Stimulated activated CD8-positive, alpha-beta memory T cell treated with anti-CD3 and anti-CD28 coated beads, Interleukin-15, amount 100 ng/mL, for 4 hours (primary cell): ENCODE results near the gene CIBAR2.

Experiments used
- DNase-seq, 2 donors: peaks; one replicate each; pipeline ENCODE4 v3.0.0-alpha.2; 2020; ENCODE audit warnings: low read depth in 2 of 2

The CIBAR2 gene

DNA sequence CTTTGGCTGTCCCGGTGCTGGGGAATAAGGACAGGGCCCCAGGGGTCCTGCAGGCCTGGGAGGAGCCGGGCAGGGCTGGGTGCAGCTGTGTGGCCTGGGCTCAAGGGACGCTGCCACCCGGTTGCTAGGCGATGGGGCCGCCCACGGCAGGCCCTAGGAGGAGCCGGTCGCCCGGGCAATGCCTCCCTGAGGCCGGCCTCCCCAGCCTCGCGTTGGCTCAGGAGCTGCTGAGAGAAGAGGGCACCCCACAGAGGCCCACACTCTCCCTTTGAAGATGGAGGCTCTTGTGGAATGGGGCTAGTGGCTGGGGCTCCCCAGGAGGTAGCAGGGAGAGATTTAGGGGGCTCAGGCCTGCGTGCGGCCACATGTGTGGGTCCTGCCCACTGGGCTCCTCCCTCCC lies at the start of gene CIBAR2:
Gene CIBAR2 (minus strand): TSS at position 109 of the 400 bp plus-strand sequence. CDS start 120 bp downstream, outside the sequence.
- DNase-seq: no peak

DNA sequence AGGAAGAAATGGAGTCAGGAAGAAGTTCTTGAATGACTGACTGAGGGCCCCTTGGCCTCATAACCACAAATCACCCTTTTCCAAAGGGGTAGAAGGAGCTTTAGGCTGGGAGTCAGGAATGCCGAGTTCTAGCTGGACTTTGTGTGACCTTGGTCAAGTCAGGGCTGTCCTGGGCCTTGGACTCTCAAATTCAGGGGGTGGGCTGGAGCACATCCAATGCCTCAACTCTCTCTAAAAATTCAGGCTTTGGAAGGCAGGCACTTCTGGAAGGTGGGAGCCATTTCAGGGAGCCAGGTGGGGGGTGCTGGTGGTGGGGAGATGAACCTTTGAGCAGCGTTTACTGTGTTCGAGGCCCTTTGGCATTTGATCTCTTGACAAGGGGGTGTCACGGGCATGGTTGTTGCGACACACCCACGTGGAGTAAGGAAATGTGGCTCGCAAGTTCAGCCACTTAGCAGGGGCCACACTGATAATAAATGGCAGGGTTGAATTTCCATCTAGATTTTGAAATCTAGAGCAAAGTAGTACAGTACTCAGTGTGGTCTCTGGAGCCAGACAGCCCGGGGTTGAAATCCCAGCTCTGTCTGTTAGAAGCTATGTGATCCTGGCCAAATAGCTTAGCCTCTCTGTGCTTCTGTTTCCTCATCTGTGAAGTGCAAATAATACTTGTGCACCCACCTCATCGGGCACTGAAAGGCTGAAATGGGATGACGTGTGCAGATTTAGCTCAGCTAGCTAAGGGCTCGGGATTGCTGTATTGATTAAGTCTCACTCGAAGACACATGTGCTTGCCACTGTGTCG lies 47.1 kb upstream of the CIBAR2 start:
- DNase-seq: no peak

DNA sequence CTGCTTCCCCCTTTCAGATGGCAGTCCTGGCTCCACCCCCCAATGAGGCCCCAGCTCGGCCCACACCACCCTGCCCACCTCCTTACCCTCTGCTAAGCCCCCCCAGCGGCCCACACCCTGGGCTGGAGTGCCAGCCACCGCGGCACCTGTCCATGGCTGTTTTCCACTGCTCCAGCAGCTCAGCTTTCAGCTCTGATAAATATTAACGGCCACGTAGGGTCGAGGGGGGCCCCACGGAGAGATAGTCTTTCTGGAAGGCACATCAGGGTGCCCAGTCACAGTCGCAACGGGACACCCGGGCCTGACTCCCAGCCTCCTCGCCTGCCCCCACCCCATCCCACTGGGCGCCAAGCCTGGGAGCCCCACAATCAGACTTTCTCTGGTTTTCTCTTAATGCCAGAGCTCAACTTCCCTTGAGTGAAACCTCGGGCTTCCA lies 46.5 kb upstream of the CIBAR2 start:
- DNase-seq: no peak

DNA sequence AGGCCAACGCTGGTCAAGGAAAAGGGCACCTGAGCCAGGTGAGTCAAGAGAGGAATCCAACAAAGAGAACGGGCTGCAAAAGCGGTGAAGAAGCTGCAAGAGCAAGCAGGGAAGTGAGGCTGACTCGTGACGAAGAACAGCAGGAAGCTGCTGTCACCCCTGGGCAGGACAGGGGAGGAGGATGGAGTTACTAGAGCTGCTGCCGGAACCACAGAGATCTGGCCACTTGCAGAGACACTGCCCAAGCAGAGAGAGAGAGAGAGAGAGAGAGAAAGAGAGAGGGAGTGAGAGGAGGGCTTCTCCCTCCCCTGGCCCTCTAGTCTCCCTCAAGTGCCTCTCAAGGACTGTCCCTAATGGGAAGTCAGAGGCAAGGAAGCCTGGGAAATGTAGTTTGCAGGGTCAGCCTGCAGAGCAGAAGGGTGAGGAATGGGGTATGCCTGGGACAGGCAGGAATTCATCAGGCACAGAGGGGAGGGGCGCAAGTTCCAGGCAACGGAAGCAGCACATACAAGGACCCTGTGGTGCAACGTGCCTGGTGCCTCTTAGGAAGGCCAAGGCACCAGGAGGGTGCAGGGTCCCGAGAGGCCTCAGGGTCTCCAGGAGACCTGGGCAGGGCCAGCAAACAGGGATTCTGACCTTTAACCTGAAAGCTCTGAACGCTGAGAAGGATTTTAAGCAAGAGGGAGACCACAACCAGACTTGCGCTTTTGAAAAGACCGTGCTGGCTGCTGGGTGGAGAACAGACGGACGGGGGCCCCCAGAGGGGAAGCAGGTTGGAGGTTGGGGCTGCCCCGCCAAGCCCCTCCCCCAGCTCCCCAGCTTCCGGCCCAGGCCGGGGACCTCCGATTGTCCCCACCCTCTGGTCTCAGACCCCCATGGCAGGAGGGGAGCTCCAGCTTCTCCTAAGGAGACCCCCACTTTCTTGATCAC lies 45.8 kb upstream of the CIBAR2 start:
- no peak for DNase-seq

DNA sequence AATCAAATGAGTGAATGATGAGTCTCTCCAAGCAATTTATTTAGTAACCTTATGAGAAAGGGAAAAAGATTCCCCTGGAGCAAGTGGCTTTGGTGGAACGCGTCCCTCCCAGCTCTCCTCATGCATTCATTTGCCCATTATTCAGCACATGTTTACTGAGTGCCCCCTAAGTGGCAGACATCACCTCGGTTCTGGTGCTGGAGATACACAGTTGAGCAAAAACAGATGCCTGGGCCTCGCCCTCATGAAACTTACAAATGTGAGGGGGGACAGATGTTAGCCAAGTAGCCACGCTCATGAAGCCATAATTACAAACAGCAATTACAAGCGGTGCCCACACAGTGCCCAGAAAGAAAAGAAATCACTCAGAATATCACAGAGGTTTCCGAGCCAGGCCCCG lies 45.1 kb upstream of the CIBAR2 start:
- no peak for DNase-seq

DNA sequence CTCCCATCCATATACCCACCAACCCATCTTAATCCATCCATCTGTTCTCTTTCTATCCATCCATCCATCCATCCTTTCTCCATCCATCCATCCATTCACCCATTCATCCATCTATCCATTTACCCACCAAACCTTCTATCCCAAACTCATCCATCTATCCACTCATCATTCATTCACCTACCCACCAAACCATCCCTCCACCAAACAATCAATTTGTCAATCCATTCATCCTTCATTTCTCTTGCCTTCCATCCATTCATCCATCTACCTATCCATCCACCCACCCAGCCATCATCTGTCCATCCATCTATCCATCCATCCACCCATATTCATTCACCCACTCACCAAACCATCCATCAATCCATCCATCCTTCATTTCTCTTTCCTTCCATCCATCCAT lies 44.6 kb upstream of the CIBAR2 start:
- DNase-seq: no peak

DNA sequence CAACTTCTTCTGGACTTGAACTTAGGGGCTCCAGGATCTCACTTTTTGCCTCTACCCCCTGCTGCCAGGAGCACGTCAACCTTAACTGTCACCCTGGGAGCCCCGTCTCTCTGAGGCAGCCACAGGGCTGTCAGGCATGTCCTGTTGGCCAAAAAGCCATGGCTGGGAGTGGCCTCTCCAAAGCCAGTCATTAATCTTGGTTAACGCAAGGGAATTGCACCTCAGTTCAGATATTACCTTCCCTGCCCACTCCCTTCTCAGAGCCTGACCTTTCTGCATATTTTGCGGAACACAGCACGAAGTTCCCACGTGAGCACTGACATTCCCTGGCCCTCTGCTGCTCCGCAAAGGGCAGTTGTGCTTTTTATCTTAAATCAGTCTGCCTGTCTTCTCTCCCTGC lies 44.2 kb upstream of the CIBAR2 start:
- no peak for DNase-seq

DNA sequence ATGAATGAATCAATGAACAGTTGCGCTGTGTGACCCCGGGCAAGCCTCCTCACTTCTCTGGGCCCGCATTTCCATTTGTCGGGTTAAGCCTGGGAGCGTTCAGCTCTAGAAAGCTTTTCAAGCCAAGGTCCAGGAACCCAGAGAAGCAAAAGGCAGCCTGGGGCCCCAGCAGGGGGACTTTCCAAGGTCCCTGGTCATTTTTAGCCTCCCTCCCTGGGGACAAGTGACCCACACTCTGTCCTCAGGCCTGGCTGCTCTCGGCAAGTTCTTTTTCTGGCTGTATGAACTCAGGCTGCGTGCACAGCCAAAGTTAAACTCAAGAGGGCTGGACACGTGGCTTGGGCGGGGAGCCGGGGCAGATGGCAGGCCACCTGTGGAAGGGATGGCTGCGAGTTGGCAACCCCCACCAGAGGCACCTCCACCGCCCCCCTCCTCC lies 41.4 kb upstream of the CIBAR2 start:
- no peak for DNase-seq

DNA sequence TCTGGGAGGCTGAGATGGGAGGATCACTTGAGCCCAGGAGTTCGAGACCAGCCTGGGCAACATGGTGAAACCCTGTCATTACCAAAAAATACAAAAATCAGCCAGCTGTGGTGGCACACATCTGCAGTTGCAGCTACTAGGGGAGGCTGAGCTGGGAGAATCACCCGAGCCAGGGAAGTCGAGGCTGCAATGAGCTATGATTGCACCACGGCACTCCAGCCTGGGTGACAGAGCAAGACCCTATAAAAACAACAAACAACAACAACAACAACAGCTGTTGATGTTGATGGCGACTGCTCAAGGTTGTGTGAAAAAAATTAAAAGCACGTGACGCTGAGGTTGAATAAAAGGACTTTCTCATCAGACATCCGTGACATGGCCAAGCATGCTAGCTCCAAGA lies 40.8 kb upstream of the CIBAR2 start:
- DNase-seq: no peak

DNA sequence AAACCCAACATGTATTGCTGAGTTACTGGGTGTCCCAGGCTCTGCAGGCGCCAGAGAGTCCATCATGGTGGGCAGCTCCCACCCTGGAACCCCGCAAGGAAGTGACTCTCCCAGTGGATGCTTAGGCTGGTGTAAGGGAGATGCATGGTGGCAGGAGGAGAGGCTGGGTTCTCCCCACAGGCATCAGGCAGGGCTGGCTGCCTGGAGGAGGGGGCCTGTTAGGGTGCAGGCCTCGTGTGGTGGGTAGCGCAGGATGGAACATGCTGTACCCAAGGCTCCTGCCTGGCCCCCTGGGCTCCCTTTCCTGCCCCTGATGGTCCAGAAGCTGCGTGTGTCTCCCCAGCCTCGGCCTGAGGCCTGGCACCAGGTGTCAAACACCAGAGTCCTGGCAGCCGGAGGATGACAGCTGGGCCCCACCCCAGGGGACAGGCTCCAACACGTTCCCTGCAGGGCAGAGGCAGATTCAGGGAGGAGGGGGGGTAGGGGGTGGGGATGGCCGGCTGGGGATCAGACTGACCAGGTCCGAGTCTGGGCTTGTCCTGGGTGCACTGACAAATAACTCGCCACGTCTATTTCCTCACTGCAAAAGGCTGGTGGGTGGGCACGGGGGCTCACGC lies 40.2 kb upstream of the CIBAR2 start:
- DNase-seq: no peak

DNA sequence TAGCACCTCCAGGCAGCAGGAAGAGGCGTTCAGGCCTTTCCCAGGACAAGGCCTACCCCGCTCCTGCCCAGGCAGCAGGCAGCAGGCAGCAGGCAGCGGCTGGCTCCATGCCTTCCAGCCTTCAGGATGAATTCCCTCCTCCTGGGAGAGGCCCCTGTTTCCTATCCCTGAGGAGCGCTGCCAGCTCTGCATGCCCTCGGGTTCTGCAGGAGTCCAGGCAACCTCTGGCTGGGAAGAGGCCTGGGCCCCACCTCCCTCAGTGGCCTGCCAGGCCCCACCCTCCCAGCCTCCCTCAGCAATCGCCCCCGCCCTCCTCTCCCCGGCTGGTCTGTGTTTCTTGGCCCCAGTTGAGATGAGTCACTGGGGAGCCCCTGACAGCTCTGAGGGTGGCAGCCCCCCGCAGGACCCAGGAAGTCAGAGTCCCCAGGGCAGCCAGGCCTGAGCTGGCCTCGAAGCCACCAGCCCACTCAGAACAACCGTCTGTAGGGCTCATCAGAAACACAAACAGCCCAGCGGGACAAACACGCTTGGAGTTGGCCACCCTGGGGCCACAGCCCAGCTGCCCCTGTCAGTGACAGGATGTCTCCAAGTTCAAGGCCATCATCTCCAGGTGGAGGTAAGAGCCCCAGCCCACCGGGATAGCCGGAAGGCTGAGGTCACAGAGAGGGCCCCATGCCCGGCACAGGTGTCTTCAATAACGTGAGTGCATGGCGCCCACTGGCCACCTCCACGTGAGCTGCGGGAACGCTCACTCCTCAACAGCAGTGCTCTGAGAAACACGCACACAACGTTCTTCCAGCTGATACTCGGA lies 39.5 kb upstream of the CIBAR2 start:
- no peak for DNase-seq

DNA sequence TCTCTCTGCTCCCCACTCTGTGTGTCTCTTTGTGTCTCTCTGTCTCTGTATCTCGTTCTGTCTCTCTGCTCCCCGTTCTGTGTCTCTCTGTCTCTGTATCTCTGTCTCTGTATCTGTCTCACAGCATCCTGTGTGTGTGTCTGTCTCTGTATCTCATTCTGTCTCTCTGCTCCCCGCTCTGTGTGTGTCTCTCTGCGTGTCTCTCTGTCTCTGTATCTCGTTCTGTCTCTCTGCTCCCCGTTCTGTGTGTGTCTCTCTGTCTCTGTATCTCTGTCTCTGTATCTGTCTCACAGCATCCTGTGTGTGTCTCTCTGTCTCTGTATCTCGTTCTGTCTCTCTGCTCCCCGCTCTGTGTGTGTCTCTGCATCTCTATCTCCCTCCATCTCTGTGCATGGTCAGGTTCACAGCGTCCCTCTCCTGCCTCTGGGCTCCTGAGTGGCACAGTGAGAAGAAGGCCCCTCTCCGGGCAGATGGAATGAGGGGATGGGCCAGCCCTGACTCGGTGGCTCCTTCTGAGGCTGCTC lies 38.9 kb upstream of the CIBAR2 start:
- DNase-seq: no peak

DNA sequence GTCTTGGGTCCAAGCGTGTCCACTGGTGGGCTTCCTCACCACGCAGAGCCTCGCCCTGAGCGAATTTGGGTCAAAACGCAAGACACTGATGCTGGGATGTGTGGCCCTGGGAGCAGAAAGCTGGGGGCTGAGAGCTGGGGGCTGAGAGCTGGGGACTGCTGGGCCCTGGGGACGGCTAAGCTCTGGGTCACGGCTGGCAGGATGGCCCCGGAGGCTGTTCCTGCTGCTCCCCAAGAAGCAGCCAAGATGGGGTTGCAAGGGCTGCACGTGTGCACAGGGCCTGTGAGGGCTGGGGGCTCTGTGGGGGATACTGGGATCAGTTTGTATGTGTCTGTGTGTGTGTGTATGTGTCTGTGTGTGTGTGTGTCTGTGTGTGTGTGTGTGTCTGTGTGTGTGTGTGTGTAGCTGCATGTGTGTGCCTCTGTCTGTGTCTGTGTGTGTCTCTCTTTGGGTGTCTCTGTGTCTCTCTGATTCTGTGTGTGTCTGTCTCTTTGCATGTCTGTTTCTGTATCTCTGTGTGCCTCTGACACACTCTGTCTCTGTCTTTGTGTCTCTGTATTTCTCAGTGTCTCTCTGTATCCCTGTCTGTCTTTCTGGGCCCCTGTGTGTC lies 38.2 kb upstream of the CIBAR2 start:
- no peak for DNase-seq

DNA sequence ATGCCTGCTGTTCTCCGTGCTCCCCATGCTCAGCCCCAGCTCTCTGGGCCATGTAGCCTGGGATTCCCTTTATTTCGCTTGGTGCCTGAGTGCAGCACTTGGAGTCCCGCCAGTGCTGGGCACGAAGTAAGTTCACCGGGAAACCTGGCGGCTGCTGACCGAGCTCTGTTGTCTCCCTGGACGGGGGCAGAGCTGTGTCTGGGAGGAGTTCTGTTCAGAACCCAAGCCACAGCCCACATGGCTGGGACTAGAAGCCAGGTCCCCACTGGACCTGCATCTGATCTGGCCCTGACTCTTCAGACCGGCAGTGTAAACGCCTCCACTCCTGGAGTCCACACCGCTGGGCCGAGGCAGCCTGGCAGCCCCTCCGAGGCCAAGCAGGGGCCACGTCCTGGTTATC lies 37.5 kb upstream of the CIBAR2 start:
- DNase-seq: no peak

DNA sequence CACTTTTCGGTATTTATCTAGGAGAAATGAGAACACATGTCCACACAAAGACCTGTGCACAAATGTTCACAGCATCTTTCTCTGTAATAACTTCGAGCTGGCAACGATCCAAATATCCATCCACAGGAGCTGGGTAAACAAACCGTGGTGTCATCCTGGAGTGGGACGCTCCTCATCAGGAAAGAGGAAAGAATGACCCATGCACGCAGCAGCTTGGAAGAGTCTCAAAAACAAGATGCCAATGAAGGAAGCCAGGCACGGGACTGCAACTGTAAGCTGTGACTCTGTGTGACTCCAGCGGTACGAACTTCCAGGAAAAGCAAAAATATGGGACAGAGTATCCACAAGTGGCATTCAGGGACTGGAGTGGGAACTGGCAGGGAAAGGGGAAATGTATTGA lies 36.7 kb upstream of the CIBAR2 start:
- DNase-seq: no peak

DNA sequence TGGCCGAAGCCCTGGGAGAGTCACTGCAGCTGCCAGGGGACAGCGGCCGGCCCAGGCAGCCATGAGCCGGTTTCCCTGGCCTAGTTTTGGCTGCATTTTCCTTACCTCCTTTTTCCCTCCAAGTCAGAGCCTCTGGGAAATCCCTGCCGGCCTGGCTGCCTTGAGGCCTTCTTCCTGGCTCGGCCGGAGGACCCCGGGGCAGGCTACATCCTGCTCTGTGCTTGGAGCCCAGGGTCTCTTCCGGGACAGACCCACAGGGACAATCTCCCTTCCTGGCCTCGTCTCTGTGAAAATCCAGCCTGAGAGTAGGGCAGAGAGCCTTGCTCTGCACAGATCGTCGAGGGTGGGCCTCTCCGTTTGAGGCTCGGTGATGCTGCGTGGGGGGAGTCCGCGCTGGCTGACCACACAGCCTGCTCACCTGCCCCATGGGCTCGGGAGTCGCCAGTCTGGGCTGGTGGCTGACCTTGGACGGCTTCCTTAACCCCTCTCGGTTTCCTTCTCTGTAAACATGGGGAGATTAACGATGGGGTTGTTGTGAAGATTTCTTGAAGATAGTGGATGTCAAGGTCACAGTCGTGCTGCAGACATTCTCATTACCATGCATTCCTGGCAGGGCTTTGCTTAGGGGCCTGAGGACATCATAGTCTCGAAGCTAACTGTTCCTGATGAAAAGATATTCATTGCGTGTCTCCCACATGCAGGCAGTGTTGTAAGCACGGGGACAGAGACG lies 34.8 kb upstream of the CIBAR2 start:
- DNase-seq: no peak

DNA sequence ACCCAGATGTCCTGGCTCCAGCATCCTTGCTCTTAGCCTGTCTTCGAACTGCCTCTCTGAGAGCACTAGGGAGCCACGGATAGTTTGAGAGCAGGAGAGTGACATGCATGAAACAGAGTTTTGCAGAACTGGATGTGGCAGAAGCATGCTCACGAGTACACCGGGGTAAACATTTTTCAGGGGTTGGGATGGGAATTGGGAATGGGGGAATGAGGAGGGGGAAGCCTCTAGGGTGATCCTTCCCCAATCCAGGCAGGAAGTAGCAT lies 34.2 kb upstream of the CIBAR2 start:
- no peak for DNase-seq

DNA sequence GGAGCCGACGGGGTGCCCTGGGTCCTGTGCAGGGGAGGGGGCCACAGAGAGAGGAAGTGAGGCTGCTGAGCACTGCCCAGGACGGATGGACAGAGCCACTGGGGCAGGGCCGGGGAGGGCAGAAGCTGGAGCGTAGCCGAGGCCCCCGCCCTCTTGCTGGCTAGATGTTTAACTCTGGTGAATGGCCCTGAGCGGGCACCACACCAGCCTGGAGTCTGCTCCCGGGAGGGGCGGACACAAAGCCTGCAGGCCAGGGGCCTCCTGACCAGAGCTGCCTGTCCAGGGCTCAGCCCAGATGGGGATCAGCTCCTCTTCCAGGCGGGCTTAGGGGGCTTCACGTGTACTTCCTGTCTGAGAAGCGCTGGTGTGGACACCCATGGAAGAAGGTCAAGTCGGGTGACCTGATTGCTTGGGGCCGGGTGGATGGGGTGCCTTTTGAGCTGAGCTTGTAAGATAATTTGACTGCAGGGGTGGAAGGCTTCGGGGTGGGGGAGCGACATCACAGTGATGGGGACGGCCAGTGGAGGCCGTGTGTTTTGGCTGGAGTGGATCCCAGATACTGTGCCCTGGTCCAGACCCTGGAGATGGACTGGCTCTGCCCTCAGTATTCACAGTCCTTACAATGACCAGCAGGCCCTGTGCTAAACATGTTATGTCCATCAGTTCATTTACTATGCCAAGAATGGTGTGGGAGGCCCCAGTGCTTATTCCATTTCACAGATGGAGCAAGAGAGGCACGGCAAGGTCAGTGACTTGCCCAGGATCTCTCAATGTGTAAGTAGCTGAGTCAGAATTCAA lies 33.7 kb upstream of the CIBAR2 start:
- no peak for DNase-seq

DNA sequence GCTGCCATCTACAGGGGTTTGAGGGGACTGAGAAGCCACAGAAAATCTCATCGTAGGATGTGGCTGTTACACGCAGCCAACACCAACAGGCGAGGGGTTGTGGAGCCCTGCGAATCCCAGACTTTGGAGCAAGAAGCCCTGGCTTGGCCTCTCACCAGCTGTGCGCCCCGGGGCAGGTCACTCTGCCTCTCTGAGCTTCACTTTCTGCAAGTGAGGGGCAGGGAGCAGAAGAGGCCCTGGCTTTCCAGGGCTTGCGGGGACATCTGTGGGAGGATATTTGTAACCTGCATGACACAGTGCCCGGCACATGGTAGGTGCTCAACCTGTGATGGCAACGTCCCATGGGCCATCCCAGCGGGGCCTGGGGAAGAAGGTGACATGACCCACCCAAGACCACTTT lies 32.9 kb upstream of the CIBAR2 start:
- no peak for DNase-seq
